Measurements from ENCODE around the gene PELI3. TPM values are rescaled to one million over a fixed set of nuclear protein-coding genes. Genes with fewer than 3 reads are reported as not detected.

Gene PELI3, protein sequence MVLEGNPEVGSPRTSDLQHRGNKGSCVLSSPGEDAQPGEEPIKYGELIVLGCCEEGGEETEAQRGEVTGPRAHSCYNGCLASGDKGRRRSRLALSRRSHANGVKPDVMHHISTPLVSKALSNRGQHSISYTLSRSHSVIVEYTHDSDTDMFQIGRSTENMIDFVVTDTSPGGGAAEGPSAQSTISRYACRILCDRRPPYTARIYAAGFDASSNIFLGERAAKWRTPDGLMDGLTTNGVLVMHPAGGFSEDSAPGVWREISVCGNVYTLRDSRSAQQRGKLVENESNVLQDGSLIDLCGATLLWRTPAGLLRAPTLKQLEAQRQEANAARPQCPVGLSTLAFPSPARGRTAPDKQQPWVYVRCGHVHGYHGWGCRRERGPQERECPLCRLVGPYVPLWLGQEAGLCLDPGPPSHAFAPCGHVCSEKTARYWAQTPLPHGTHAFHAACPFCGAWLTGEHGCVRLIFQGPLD
- total RNA-seq, result 21.6 TPM

DNA sequence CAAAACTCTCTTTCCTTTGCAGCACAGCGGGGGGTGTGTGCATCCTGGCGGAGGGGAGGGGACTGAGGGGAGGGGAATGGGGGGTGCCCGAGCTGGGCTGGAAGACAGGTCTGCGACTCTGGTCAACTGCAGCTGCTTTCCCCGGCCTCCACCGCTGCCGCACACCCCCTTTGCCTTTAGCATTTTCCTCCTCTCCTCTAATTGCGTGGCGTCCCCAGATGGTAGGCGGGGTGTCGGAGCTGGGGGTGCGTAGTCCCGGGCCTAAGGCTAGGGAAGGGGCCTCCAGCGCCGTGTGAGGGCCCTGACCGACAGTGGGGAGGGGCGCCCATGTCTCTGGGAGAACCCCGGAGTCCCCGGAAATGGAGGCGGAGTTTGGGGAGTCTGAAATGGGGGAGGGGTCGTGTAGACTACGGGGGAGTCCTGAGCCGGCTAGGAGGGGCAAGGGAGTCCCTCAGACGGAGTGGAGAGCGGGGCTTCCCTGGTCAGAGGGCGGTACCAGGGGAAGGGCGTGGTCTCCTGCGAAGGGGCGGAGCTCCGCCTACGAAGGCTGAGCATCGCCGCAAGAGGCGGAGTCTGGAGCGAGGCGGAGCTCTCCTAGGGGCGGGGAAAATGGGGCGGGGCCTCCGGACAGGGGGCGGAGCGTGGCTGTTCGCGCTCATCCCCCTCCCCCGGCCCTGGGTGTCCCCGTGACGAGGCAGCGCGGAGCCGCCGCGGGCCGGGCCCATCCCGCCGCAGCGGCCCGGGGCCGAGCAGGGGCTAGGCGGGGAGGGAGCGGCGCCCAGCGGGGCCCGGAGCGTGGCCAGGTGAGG, at the start of gene PELI3:
Gene PELI3 (plus strand): TSS at position 681 of the 809 bp plus-strand sequence. CDS start 1,224 bp downstream, outside the sequence.
- peak in 1 of 2 donors; percentile 93 for DNase-seq (ENCODE audit: extremely low spot score in 2 of 2)
- TF ChIP-seq POLR2A (IDR thresholded peaks at IDR 0.05), result peak in 1 of 2 donors; percentile 21
- TF ChIP-seq POLR2AphosphoS5 (IDR thresholded peaks at IDR 0.05; ENCODE audit: insufficient read depth in 1 of 2, low read depth in 1 of 2), result peak in 1 of 2 donors; percentile 92
- no peak for TF ChIP-seq CTCF (IDR thresholded peaks at IDR 0.05)
- peaks cover 0 to 4% of the 10 kb centered on the region in 2 donors for H3K36me3 ChIP-seq
- peak within 1 kb of the TSS; percentile 78 for H3K27ac ChIP-seq
- peak within 1 kb of the TSS; percentile 70 to 99 for H3K4me3 ChIP-seq
- intact Hi-C loops (cut with DNase I), result no loop called here
- no peaks in the 10 kb centered on the region for H3K27me3 ChIP-seq
- H3K4me1 ChIP-seq, result peaks cover 27% of the 10 kb centered on the region
- H3K9me3 ChIP-seq, result no peaks in the 10 kb centered on the region

GRCh38 chr11:66417000-66417399, 49.7 kb upstream of the PELI3 start:
- peaks cover 10% of the 10 kb centered on the region for H3K4me1 ChIP-seq
- no peaks in the 10 kb centered on the region for H3K36me3 ChIP-seq
- no peaks in the 10 kb centered on the region for H3K9me3 ChIP-seq
- DNase-seq (ENCODE audit: extremely low spot score in 2 of 2), result no peak
- no peak overlapping the region for H3K27ac ChIP-seq
- intact Hi-C loops (cut with DNase I), result no loop called here
- H3K4me3 ChIP-seq, result no peak overlapping the region
- TF ChIP-seq POLR2A (IDR thresholded peaks at IDR 0.05) (no peak), POLR2AphosphoS5 (IDR thresholded peaks at IDR 0.05; ENCODE audit: insufficient read depth in 1 of 2, low read depth in 1 of 2) (no peak), CTCF (IDR thresholded peaks at IDR 0.05) (no peak)
- H3K27me3 ChIP-seq, result no peaks in the 10 kb centered on the region

GRCh38 chr11:66418168-66418985, 48.3 kb upstream of the PELI3 start:
- Histone ChIP-seq H3K27ac (peak overlapping the region; percentile 51), H3K4me1 (peaks cover 10% of the 10 kb centered on the region), H3K9me3 (no peaks in the 10 kb centered on the region), H3K36me3 (no peaks in the 10 kb centered on the region), H3K27me3 (no peaks in the 10 kb centered on the region), H3K4me3 (no peak overlapping the region)
- intact Hi-C loops (cut with DNase I), result no loop called here
- no peak for DNase-seq (ENCODE audit: extremely low spot score in 2 of 2)
- TF ChIP-seq CTCF (IDR thresholded peaks at IDR 0.05) (no peak), POLR2AphosphoS5 (IDR thresholded peaks at IDR 0.05; ENCODE audit: insufficient read depth in 1 of 2, low read depth in 1 of 2) (peak; percentile 60 to 77)

- intact Hi-C loops (cut with DNase I), result no loop called here
- no peak overlapping the region for H3K27ac ChIP-seq
- no peaks in the 10 kb centered on the region for H3K27me3 ChIP-seq
- DNase-seq (ENCODE audit: extremely low spot score in 2 of 2), result no peak
- TF ChIP-seq CTCF (IDR thresholded peaks at IDR 0.05) (no peak), POLR2A (IDR thresholded peaks at IDR 0.05) (no peak), POLR2AphosphoS5 (IDR thresholded peaks at IDR 0.05; ENCODE audit: insufficient read depth in 1 of 2, low read depth in 1 of 2) (no peak)
- no peaks in the 10 kb centered on the region for H3K36me3 ChIP-seq
- H3K4me1 ChIP-seq, result peaks cover 10% of the 10 kb centered on the region
- H3K4me3 ChIP-seq, result no peak overlapping the region
- no peaks in the 10 kb centered on the region for H3K9me3 ChIP-seq
Measured at GRCh38 chr11:66418986-66419308, 47.8 kb upstream of the PELI3 start.

Data from vagina (tissue), 2 donors.